Calu3 (cell line): Measurements from ENCODE around the gene PDCD7. TPM values are rescaled to one million over a fixed set of nuclear protein-coding genes. Genes with fewer than 3 reads are reported as not detected.

ENCODE experiments used
- BruUV-seq: library from RNA; stranded (reverse); fragments of 400-500 nt; replicated peaks from 2 replicates; lab custom pipeline; 2021; lab: Mats Ljungman, UMichigan
- CTCF ChIA-PET: fragments of 300-600 bp; sonication (Branson Sonifier 250); formaldehyde crosslinking; loops from one replicate; lab custom pipeline; 2022; ENCODE audit warnings: antibody characterized with exemption; lab: Charles Lee
- DNase-seq: peaks from one replicate; pipeline ENCODE4 v3.0.0; 2022
- H3K27ac Mint-ChIP-seq: one replicate; pipeline ENCODE4 v1.8.0; 2022; ENCODE audit warnings: mixed read lengths; ENCODE audit not compliant: unreplicated experiment
- H3K27me3 Mint-ChIP-seq: one replicate; pipeline ENCODE4 v1.8.0; 2022; ENCODE audit warnings: mixed read lengths; ENCODE audit not compliant: unreplicated experiment
- H3K36me3 Mint-ChIP-seq: one replicate; pipeline ENCODE4 v1.8.0; 2022; ENCODE audit warnings: mild to moderate bottlenecking, moderate library complexity, mixed read lengths; ENCODE audit not compliant: insufficient read depth, unreplicated experiment
- H3K4me1 Mint-ChIP-seq: one replicate; pipeline ENCODE4 v1.8.0; 2022; ENCODE audit warnings: mild to moderate bottlenecking, low read depth, mixed read lengths; ENCODE audit not compliant: unreplicated experiment
- H3K4me3 Mint-ChIP-seq: one replicate; pipeline ENCODE4 v1.8.0; 2022; ENCODE audit warnings: mild to moderate bottlenecking, low read depth, moderate library complexity, mixed read lengths; ENCODE audit not compliant: unreplicated experiment
- H3K9me3 Mint-ChIP-seq: one replicate; pipeline ENCODE4 v1.8.0; 2022; ENCODE audit warnings: low read depth, mixed read lengths; ENCODE audit not compliant: unreplicated experiment
- CTCF ChIP-seq: fragments of 200-600 bp; IDR thresholded peaks from one replicate; pipeline ENCODE4 v1.8.0; 2022; ENCODE audit warnings: antibody characterized with exemption; ENCODE audit not compliant: unreplicated experiment
- intact Hi-C: fragments of 100-400 bp; cut with micrococcal nuclease; formaldehyde crosslinking; loops from one replicate; pipeline ENCODE4 v1.10.0; 2022; ENCODE audit not compliant: unreplicated experiment
- total RNA-seq: library from RNA; stranded (reverse); gene quantifications from 2 replicates; pipeline ENCODE4 v1.2.3, GENCODE V29; 2022

Gene PDCD7
- total RNA-seq, 1 experiment from 2014 or later = 26.4 TPM

- no peak for TF ChIP-seq CTCF
- no TSS peak for BruUV-seq
- no peaks in the 10 kb centered on the region for H3K9me3 Mint-ChIP-seq
- CTCF ChIA-PET = interaction anchor here (0.6 to 1.4 kb wide), 2 partner anchors 13 to 46 kb away, joined by 3 to 5 read pairs; no protein-coding TSS in a partner anchor
- peak within 1 kb of the TSS; percentile 55 for H3K4me3 Mint-ChIP-seq
- peaks cover 41% of the 10 kb centered on the region for H3K27me3 Mint-ChIP-seq
- peaks cover 5% of the 10 kb centered on the region for H3K36me3 Mint-ChIP-seq
- peaks cover 17% of the 10 kb centered on the region for H3K4me1 Mint-ChIP-seq
- intact Hi-C loops = no loop called here
- DNase-seq = no peak
- H3K27ac Mint-ChIP-seq = no peak within 1 kb of the TSS
Measured at GRCh38 chr15:65067645-65068402, 65.8 kb downstream of the PDCD7 start, which contains the start of gene RASL12. Gene RASL12, minus strand, starts transcription at chr15:65067991. Its CDS starts 156 bp downstream, at chr15:65067835.

Other genes starting within 250 kb of the PDCD7 start
- 0.37 and 0.42 TPM in 2 replicates for gene ANKDD1A, start 221.9 kb downstream of the PDCD7 start, total RNA-seq
- gene SPG21, start 143.9 kb downstream of the PDCD7 start, total RNA-seq = 104 TPM in 2 replicates
- gene MTFMT, start 104.2 kb downstream of the PDCD7 start, total RNA-seq = 18.9 and 27.6 TPM in 2 replicates
- gene SLC51B, start 88.4 kb downstream of the PDCD7 start, total RNA-seq = not detected in 2 replicates
- gene RASL12, start 65.8 kb downstream of the PDCD7 start, total RNA-seq = 0.12 and 0.39 TPM in 2 replicates
- gene KBTBD13, start 57.1 kb downstream of the PDCD7 start, total RNA-seq = not detected in 2 replicates
- 5.2 TPM in 2 replicates for gene UBAP1L, start 18.6 kb downstream of the PDCD7 start, total RNA-seq
- gene CLPX, start 51.5 kb upstream of the PDCD7 start, total RNA-seq = 44.9 and 50.3 TPM in 2 replicates
- 0.05 TPM in 1 of 2 replicates, not detected in the other for gene CILP, start 77.7 kb upstream of the PDCD7 start, total RNA-seq
- 4.6 and 5.8 TPM in 2 replicates for gene PARP16, start 153.1 kb upstream of the PDCD7 start, total RNA-seq
- not detected in 2 replicates for gene RNU5A-1, start 162.2 kb upstream of the PDCD7 start, total RNA-seq
- 20.3 and 25.8 TPM in 2 replicates for gene RNU5B-1, start 170.9 kb upstream of the PDCD7 start, total RNA-seq
- gene IGDCC3, start 244.2 kb upstream of the PDCD7 start, total RNA-seq = not detected in 2 replicates